MM.1S (cell line): ENCODE data around the gene SPHKAP.
"Not testable (repeated sequence)": the region's sequence is repeated elsewhere in the genome, so short reads cannot be mapped to it uniquely, and the experiment has no call there.

Experiments used
- CTCF ChIP-seq: fragments of 300-600 bp; sonication (generic); IDR thresholded peaks from 2 replicates; pipeline ENCODE4 v1.5.1; 2016; ENCODE audit warnings: antibody characterized with exemption, low read length, mixed read lengths
- EZH2 ChIP-seq: fragments of 300-600 bp; sonication (generic); optimal IDR thresholded peaks from 2 replicates; pipeline ENCODE3; 2017; ENCODE audit warnings: low read depth, mild to moderate bottlenecking, antibody characterized with exemption, low read length, mixed read lengths

- not testable (repeated sequence) for TF ChIP-seq CTCF, EZH2
Observed at GRCh38 chr2:228218593-228218992, 37.1 kb upstream of the SPHKAP start.
